Vagina (tissue), 2 donors: Measurements from ENCODE around the gene GRM4.
A peak's percentile ranks its signal among the peaks of the same experiment; 100 is the strongest.

Experiments used
- POLR2A ChIP-seq, 2 donors: fragments of 450-650 bp; IDR thresholded peaks; one replicate each; pipeline ENCODE4 v1.6.1; 2017; ENCODE audit warnings: antibody characterized with exemption in 2 of 2, mild to moderate bottlenecking in 2 of 2, moderate library complexity in 2 of 2
- TF ChIP-seq, protein P1 (sequence below), 3 experiments: fragments of 450-650 bp in 2 of 3; fragments of 200-600 bp in 1 of 3; sonication (generic) in 1 of 3; IDR thresholded peaks; one replicate each; pipeline ENCODE4 v1.5.1; 2017 to 2019; ENCODE audit warnings: antibody characterized with exemption in 3 of 3, mild to moderate bottlenecking in 2 of 3, moderate library complexity in 2 of 3

DNA sequence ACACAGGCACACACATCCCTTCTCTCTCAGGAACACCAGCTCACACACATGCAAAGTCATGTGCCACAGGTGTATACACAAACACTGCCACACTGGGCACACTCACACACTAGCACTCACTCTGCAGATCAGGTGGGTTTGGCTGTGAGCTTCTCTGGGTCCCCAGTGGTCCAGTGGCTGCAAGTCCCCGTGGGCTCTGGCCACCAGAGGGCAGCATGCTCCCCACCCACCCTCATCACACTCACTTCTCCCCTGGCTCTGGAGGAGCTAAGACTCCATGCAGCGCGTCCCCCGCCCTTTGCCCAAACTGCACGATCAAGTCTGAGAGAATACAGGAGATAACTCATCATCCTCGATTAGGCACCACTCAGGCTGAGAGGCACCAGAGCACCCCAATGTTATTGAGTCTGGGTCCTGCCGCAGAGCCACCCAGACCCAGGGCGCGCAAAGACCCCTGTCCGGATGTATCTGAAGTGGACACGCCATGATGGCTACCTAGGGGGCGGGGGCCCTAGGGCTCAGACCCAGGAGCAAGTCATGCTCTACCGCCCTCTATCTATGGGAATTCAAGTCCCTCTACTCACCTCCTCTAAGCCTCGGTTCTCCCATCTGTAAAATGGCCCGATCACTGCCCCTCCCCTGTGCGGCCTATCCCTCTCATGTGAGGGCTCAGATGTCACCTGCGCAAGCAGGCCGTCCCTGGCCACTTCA is 90.5 kb downstream of the GRM4 start:
- no peak for TF ChIP-seq POLR2A (IDR thresholded peaks at IDR 0.05)
- TF ChIP-seq, protein P1, sequence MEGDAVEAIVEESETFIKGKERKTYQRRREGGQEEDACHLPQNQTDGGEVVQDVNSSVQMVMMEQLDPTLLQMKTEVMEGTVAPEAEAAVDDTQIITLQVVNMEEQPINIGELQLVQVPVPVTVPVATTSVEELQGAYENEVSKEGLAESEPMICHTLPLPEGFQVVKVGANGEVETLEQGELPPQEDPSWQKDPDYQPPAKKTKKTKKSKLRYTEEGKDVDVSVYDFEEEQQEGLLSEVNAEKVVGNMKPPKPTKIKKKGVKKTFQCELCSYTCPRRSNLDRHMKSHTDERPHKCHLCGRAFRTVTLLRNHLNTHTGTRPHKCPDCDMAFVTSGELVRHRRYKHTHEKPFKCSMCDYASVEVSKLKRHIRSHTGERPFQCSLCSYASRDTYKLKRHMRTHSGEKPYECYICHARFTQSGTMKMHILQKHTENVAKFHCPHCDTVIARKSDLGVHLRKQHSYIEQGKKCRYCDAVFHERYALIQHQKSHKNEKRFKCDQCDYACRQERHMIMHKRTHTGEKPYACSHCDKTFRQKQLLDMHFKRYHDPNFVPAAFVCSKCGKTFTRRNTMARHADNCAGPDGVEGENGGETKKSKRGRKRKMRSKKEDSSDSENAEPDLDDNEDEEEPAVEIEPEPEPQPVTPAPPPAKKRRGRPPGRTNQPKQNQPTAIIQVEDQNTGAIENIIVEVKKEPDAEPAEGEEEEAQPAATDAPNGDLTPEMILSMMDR (IDR thresholded peaks at IDR 0.05) = peak in 1 of 3 experiments; percentile 33
